ENCODE measurements around the gene CHST11. TPM values are rescaled to one million over a fixed set of nuclear protein-coding genes. Genes with fewer than 3 reads are reported as not detected.

CHST11 gene
- total and polyA plus RNA-seq, 10 of the 15 experiments (the other 5 are each of a cell fraction or from before 2014, with no cell fraction given), result 1.9 to 38.1 (median 17.2) TPM

DNA sequence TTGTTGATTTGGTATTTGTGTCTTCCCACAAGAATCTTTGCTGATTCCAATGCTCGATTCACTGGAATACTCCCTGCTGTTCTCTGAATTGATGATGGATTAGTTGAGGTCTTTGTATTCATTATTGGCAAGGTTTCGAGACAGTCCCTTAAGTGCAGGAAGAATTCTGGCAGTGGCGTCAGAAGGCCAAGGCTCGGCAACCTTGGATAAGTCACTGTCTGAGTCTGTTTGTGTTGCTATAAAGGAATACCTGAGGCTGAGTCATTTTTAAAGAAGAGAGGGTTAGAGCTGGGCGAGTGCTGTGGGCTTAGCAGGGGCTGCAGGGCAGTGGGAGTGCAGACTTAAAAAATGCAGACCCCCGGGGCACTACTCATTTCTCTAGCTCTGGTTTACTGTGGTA lies 56.9 kb downstream of the CHST11 start:
- WGBS (ENCODE audit: insufficient coverage, insufficient replicate concordance, low lambda C conversion rate, missing lambda C conversion rate), result 93% methylated on average over 6 of the region's 6 CpGs
- CTCF ChIA-PET, result no interaction called here
- H3K9ac ChIP-seq (ENCODE audit: control insufficient read depth, insufficient read depth, low read length), result no peak overlapping the region
- peaks cover 9% of the 10 kb centered on the region for H3K4me1 ChIP-seq (ENCODE audit: control insufficient read depth, insufficient read depth, low read length)
- intact Hi-C loops (cut with micrococcal nuclease; ENCODE audit: unreplicated experiment), result no loop called here
- ATAC-seq (no peak), FAIRE-seq (no peak), DNase-seq (ENCODE audit: low read depth, low spot score) (no peak)
- H3K36me3 ChIP-seq (ENCODE audit: control insufficient read depth in 2 of 2, insufficient read depth in 2 of 2, low read length in 1 of 2), result no peaks in the 10 kb centered on the region; a peak in 3 of 4 replicates
- no peak for TF ChIP-seq ESRRA (IDR thresholded peaks at IDR 0.05; ENCODE audit: low read length)
- TF ChIP-seq CEBPB (IDR thresholded peaks at IDR 0.05; ENCODE audit: borderline replicate concordance in 1 of 2, low read depth in 2 of 2, low read length in 2 of 2), result no peak
- no peak for TF ChIP-seq RAD21 (IDR thresholded peaks at IDR 0.05; ENCODE audit: insufficient read depth, low read depth, low read length)
- TF ChIP-seq EED (IDR thresholded peaks at IDR 0.05; ENCODE audit: low read depth), result no peak
- TF ChIP-seq MTA3 (IDR thresholded peaks at IDR 0.05; ENCODE audit: borderline replicate concordance, low read length), result no peak
- no peak for TF ChIP-seq TCF7 (IDR thresholded peaks at IDR 0.05; ENCODE audit: borderline replicate concordance)
- TF ChIP-seq SREBF2 (IDR thresholded peaks at IDR 0.05; ENCODE audit: low read length), result no peak
- no peak for TF ChIP-seq ASH2L (IDR thresholded peaks at IDR 0.05; ENCODE audit: borderline replicate concordance, low read depth)
- TF ChIP-seq, protein P1, sequence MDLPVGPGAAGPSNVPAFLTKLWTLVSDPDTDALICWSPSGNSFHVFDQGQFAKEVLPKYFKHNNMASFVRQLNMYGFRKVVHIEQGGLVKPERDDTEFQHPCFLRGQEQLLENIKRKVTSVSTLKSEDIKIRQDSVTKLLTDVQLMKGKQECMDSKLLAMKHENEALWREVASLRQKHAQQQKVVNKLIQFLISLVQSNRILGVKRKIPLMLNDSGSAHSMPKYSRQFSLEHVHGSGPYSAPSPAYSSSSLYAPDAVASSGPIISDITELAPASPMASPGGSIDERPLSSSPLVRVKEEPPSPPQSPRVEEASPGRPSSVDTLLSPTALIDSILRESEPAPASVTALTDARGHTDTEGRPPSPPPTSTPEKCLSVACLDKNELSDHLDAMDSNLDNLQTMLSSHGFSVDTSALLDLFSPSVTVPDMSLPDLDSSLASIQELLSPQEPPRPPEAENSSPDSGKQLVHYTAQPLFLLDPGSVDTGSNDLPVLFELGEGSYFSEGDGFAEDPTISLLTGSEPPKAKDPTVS (IDR thresholded peaks at IDR 0.05; ENCODE audit: low read depth, low read length), result no peak
- no peak for TF ChIP-seq MYB (IDR thresholded peaks at IDR 0.05; ENCODE audit: borderline replicate concordance, low read depth, low read length)
- no peak for TF ChIP-seq TBL1XR1 (IDR thresholded peaks at IDR 0.05; ENCODE audit: low read depth, low read length)
- TF ChIP-seq, protein P2, sequence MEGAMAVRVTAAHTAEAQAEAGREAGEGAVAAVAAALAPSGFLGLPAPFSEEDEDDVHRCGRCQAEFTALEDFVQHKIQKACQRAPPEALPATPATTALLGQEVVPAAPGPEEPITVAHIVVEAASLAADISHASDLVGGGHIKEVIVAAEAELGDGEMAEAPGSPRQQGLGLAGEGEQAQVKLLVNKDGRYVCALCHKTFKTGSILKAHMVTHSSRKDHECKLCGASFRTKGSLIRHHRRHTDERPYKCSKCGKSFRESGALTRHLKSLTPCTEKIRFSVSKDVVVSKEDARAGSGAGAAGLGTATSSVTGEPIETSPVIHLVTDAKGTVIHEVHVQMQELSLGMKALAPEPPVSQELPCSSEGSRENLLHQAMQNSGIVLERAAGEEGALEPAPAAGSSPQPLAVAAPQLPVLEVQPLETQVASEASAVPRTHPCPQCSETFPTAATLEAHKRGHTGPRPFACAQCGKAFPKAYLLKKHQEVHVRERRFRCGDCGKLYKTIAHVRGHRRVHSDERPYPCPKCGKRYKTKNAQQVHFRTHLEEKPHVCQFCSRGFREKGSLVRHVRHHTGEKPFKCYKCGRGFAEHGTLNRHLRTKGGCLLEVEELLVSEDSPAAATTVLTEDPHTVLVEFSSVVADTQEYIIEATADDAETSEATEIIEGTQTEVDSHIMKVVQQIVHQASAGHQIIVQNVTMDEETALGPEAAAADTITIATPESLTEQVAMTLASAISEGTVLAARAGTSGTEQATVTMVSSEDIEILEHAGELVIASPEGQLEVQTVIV (IDR thresholded peaks at IDR 0.05; ENCODE audit: borderline replicate concordance, partially characterized antibody), result no peak
- TF ChIP-seq CBX5 (IDR thresholded peaks at IDR 0.05; ENCODE audit: low read depth), result no peak
- no peak for TF ChIP-seq NBN (IDR thresholded peaks at IDR 0.05)
- no peaks in the 10 kb centered on the region for H4K20me1 ChIP-seq (ENCODE audit: control insufficient read depth, insufficient read depth)
- H3K9me3 ChIP-seq (replicated peaks; ENCODE audit: control insufficient read depth, insufficient read depth, low read length), result peaks cover 2% of the 10 kb centered on the region; the same call in 2 of the 3 replicates
- H3K79me2 ChIP-seq (ENCODE audit: control insufficient read depth, insufficient read depth, low read length), result peaks cover 19% of the 10 kb centered on the region
- H3K27ac ChIP-seq (ENCODE audit: control insufficient read depth, insufficient read depth), result no peak overlapping the region
- no peaks in the 10 kb centered on the region for H3K27me3 ChIP-seq (replicated peaks in 1 of 2; ENCODE audit: control insufficient read depth in 2 of 2, insufficient read depth in 2 of 2, low read length in 1 of 2)
- in situ Hi-C loops (cut with MboI), result no loop called here
- no peak overlapping the region for H3K4me2 ChIP-seq (ENCODE audit: control insufficient read depth, insufficient read depth)
- SMC1A ChIA-PET (ENCODE audit: uncharacterized antibody, unreplicated experiment), result interaction anchor here (5.2 kb wide), 1 partner anchor 12 kb away, joined by 25 read pairs; no protein-coding TSS in a partner anchor
- BruUV-seq (replicated peaks), result no TSS peak
- H3K4me3 ChIP-seq, result no peak overlapping the region
- no peak overlapping the region for H2AFZ ChIP-seq (ENCODE audit: control insufficient read depth, low read depth, low read length)
- POLR2A ChIA-PET, result interaction anchor here (0.6 kb wide), 1 partner anchor 8 kb away, joined by 3 read pairs; no protein-coding TSS in a partner anchor
- RAD21 ChIA-PET (ENCODE audit: unreplicated experiment), result interaction anchor here (0.6 kb wide), 1 partner anchor 155 kb away, joined by 4 read pairs; no protein-coding TSS in a partner anchor
